GM18508 (cell line): ENCODE data around the gene GNG7.
"Not testable (repeated sequence)": the region's sequence is repeated elsewhere in the genome, so short reads cannot be mapped to it uniquely, and the experiment has no call there.

Experiments used
- ATAC-seq: cut with Tn5 transposase; IDR thresholded peaks from one replicate; pipeline ENCODE4 v1.9.1; 2021; ENCODE audit warnings: moderate number of reproducible peaks; ENCODE audit not compliant: insufficient read depth, unreplicated experiment

The GNG7 gene

DNA sequence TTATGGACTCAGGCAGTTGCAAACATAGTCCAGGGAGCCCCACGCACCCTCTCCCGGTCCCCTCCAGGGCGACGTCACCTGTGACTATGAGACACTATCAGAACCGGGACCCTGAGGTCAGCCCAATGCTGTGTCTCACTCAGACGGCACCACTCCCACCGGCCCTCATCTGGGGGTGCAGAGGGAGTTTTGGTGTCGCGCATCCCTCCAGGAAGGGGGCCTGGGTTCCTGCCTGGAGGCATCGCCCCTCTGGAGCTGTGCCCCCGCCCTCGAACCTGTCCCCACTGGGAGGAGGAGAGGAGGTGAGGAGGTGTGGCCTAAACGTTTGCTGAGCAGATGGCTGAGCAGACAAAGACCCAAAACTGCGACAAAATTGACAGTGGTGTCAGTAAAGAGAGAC is 175.3 kb downstream of the GNG7 start:
- no peak for ATAC-seq

- ATAC-seq: no peak
Observed at GRCh38 chr19:2524840-2525723, 177.4 kb downstream of the GNG7 start.

DNA sequence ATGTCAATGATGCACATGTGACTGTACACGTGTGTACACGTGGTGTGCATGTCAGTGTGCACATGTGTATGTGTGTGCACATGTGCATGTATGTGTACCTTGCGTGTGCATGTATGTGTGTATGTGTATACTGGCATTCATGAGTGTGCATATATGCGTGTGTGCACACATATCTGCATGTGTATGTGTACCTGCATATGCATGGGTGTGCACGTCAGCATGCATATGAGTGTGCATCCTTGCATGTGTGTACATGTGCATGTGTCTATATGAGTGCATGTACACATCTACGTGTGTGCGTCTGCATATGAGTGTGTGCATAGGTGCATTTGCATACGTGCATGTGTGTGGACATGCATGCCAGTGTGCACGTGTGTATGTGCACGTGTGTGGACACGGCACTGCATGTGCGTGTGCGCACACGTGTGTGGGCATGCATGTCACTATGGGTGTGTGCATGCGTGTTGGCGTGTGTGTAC is 178.1 kb downstream of the GNG7 start:
- no peak for ATAC-seq

- no peak for ATAC-seq
Observed at GRCh38 chr19:2523630-2524311, 178.7 kb downstream of the GNG7 start.

DNA sequence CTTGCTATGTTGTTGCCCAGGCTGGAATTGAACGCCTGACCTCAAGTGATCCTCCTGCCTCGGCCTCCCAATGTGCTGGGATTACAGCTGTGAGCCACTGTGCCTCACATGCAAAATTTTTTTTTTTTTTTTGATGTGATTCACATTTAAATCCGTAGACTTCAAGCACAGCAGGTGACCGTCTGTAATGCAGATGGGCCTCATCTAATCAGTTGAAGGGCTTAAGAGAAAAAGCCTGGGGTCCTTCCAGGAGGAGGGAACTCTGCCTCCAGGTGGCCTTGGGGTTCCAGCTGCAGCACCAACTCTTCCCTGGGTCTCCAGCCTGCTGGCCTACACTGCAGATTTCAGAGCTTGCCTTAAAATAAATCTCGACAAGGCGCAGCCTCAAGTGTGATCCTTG is 183.0 kb downstream of the GNG7 start:
- no peak for ATAC-seq

DNA sequence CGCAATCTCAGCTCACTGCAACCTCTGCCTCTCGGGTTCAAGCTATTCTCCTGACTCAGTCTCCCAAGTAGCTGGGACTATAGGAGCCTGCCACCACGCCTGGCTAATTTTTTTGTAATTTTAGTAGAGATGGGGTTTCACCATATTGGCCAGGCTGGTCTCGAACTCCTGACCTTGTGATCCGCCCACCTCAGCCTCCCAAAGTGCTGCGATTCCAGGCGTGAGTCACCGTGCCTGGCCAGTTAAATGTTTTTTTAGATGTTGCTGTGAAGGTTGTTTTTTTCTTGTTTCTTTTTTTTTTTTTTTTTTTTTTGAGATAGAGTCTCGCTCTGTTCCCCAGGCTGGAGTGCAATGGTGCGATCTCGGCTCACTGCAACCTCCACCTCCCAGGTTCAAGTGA is 183.6 kb downstream of the GNG7 start:
- ATAC-seq: not testable (repeated sequence)

DNA sequence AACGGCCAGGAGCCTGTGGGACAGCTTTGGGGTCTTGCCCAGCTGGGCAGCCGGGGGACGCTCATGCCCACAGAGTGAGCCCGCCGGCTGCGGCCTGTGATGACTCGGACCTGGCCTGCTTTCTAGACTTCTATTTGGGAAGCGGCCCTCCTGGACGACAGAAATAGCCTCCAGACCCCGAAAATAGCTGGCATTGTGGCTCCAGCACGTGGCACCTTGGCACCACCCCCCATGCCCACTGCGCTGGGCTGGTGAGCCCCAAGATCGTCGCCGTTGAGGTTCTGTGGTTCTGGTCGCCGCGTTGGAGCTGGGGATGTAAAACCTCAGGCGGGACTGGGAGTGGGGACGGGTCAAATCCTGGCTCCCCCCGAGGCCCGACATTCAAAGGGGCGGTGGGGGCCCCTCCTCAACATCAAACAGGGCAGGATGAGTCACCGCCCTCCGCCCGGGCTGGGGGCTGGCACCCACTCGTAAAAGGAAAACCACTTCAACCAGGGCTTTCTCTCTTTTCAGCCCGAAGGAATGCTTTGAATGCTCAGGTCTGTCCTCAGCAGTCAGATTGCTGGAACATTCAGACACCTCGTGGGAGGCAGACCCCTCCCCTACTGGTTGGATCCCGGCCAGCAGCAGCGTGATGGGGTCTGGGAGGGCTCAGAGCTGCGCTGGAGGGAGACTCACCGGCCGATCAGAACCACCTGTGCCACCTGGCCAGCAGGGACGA is 184.5 kb downstream of the GNG7 start:
- ATAC-seq: no peak

GRCh38 chr19:2516727-2517126 is 185.8 kb downstream of the GNG7 start:
- ATAC-seq: no peak

DNA sequence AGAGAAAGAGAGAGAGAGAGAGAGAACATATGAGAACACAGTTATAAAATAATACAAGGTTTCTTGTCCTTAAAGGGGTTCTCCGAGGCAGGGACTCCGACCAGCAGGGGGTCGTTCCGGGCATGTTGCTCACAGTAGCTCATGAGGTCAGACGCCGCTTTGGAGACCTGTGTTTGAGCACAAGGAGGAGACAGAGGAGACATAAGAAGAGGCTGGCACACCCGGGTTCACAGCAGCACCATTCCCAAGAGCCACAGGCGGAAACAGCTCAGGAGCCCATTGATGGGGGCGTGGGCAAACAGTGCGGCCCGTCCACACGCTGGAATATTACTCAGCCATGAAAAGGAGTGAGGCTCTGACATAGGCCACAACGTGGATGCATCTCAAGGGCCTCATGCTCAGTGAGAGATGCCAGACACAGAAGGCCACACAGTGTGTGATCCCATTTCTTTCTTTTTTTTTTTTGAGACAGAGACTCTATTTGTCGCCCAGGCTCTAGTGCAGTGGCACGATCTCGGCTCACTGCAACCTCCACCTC is 187.4 kb downstream of the GNG7 start:
- ATAC-seq: no peak

- ATAC-seq: no peak
Observed at GRCh38 chr19:2512523-2513431, 189.7 kb downstream of the GNG7 start.

- ATAC-seq: no peak
Observed at GRCh38 chr19:2511991-2512390, 190.5 kb downstream of the GNG7 start.

- ATAC-seq: no peak
Observed at GRCh38 chr19:2511570-2511969, 190.9 kb downstream of the GNG7 start.

GRCh38 chr19:2509096-2509495 is 193.4 kb downstream of the GNG7 start:
- ATAC-seq: no peak

DNA sequence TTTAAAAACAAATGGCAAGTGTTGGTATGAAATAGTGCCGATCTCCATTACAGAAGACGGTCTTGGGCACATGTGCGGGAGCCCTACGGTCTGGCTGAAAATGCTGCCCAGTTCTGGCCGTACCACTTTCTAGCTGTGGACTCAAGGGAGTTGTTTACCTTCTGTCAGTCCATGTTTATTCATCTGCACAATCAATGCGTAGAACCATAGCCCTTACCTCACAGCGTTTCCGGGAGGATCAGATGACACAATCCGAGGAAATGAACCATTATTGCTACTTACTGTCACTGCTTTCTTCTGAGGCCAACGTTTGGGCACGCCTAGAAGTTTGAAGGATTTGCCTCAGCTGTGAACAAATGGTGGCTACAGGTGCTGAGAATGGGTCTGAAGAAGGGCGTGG is 195.4 kb downstream of the GNG7 start:
- no peak for ATAC-seq

GRCh38 chr19:2506656-2507055 is 195.8 kb downstream of the GNG7 start:
- ATAC-seq: not testable (repeated sequence)

- ATAC-seq: no peak
Observed at GRCh38 chr19:2503521-2504109, 198.9 kb downstream of the GNG7 start.

DNA sequence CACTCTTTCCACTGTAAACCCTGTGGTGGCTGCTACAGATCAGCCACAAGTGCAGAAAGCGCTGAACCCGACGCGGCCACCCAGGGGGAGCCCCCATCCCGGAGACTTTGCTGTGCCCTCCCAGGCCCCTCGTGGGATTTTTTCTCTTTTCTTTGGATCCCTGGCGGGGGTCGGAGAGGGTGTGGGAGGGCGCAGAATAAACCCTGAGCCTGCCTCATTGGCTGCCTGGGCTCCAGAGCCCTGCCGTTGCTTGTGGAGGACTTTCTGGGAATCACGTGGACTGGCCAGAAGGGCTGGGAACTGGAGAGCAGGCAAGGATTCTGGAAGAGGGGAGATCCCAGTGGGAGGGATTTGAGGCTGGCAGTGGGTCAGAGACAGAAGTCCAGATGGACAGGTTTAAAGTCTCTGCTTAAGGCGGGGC is 201.6 kb downstream of the GNG7 start:
- no peak for ATAC-seq

- no peak for ATAC-seq
Observed at GRCh38 chr19:2500156-2500555, 202.3 kb downstream of the GNG7 start.

- ATAC-seq: no peak
Observed at GRCh38 chr19:2497186-2497585, 205.3 kb downstream of the GNG7 start.
